Fibroblast of skin of left biceps (primary cell): Measurements from ENCODE around the gene NRG3.

Experiments used
- DNase-seq, 2 experiments: peaks; one replicate each; pipeline ENCODE4 v3.0.0-alpha.2; 2013; ENCODE audit warnings: low read depth in 2 of 2

The NRG3 gene

GRCh38 chr10:82089327-82089726 is 214.3 kb downstream of the NRG3 start:
- no peak for DNase-seq

GRCh38 chr10:82091413-82091812 is 216.4 kb downstream of the NRG3 start:
- no peak for DNase-seq

GRCh38 chr10:82092111-82092510 is 217.1 kb downstream of the NRG3 start:
- DNase-seq, result no peak

GRCh38 chr10:82124713-82125112 is 249.7 kb downstream of the NRG3 start:
- DNase-seq, result no peak

GRCh38 chr10:82128527-82128926 is 253.5 kb downstream of the NRG3 start:
- DNase-seq, result no peak

- DNase-seq, result no peak
Observed at GRCh38 chr10:82136103-82136502, 261.1 kb downstream of the NRG3 start.

- no peak for DNase-seq
Observed at GRCh38 chr10:82144153-82144552, 269.2 kb downstream of the NRG3 start.

- DNase-seq, result no peak
Observed at GRCh38 chr10:82148764-82149163, 273.8 kb downstream of the NRG3 start.

GRCh38 chr10:82149674-82150073 is 274.7 kb downstream of the NRG3 start:
- no peak for DNase-seq

GRCh38 chr10:82150123-82150900 is 275.3 kb downstream of the NRG3 start:
- no peak for DNase-seq

GRCh38 chr10:82160307-82160706 is 285.3 kb downstream of the NRG3 start:
- no peak for DNase-seq

GRCh38 chr10:82161264-82161663 is 286.3 kb downstream of the NRG3 start:
- DNase-seq, result no peak

- no peak for DNase-seq
Observed at GRCh38 chr10:82162549-82163195, 287.7 kb downstream of the NRG3 start.

- no peak for DNase-seq
Observed at GRCh38 chr10:82171899-82172298, 296.9 kb downstream of the NRG3 start.

- DNase-seq, result no peak
Observed at GRCh38 chr10:82176587-82176986, 301.6 kb downstream of the NRG3 start.

- DNase-seq, result no peak
Observed at GRCh38 chr10:82190432-82191260, 315.7 kb downstream of the NRG3 start.

GRCh38 chr10:82191653-82192052 is 316.7 kb downstream of the NRG3 start:
- DNase-seq, result no peak

- no peak for DNase-seq
Observed at GRCh38 chr10:82192665-82193064, 317.7 kb downstream of the NRG3 start.

GRCh38 chr10:82194419-82194818 is 319.4 kb downstream of the NRG3 start:
- DNase-seq, result no peak

GRCh38 chr10:82206831-82207230 is 331.8 kb downstream of the NRG3 start:
- DNase-seq, result no peak

- DNase-seq, result no peak
Observed at GRCh38 chr10:82208726-82209125, 333.7 kb downstream of the NRG3 start.

- no peak for DNase-seq
Observed at GRCh38 chr10:82210331-82210730, 335.3 kb downstream of the NRG3 start.

- DNase-seq, result no peak
Observed at GRCh38 chr10:82211346-82211745, 336.4 kb downstream of the NRG3 start.
